ENCODE data around the gene ANXA2R.
"Not testable (repeated sequence)": the region's sequence is repeated elsewhere in the genome, so short reads cannot be mapped to it uniquely, and the experiment has no call there.

The ANXA2R gene

GRCh38 chr5:43027054-43027785 lies 12.9 kb downstream of the ANXA2R start:
- no peak for DNase-seq

- not testable (repeated sequence) for DNase-seq
These were observed 14.8 kb downstream of the ANXA2R start for GRCh38 chr5:43025184-43025950.

- no peak for DNase-seq
These were observed 15.9 kb downstream of the ANXA2R start for GRCh38 chr5:43024217-43024616.

- DNase-seq: no peak
These were observed 19.0 kb downstream of the ANXA2R start for GRCh38 chr5:43021151-43021550.

- DNase-seq: peak; percentile 70
These were observed 19.7 kb downstream of the ANXA2R start for GRCh38 chr5:43020399-43020746.

GRCh38 chr5:43019614-43020398 lies 20.3 kb downstream of the ANXA2R start:
- DNase-seq: peak; percentile 88

GRCh38 chr5:43019291-43019613 lies 20.9 kb downstream of the ANXA2R start:
- no peak for DNase-seq

- peak; percentile 17 for DNase-seq
These were observed 22.7 kb downstream of the ANXA2R start for GRCh38 chr5:43017428-43017815.

GRCh38 chr5:43016217-43016779 lies 23.8 kb downstream of the ANXA2R start:
- DNase-seq: no peak

GRCh38 chr5:43014522-43014921 lies 25.6 kb downstream of the ANXA2R start:
- no peak for DNase-seq

- no peak for DNase-seq
These were observed 29.2 kb downstream of the ANXA2R start for GRCh38 chr5:43010935-43011315.

- peak; percentile 83 for DNase-seq
These were observed 31.6 kb downstream of the ANXA2R start for GRCh38 chr5:43008363-43009153.

- DNase-seq: peak; percentile 72
These were observed 32.2 kb downstream of the ANXA2R start for GRCh38 chr5:43007911-43008362.

- DNase-seq: peak; percentile 78
These were observed 32.7 kb downstream of the ANXA2R start for GRCh38 chr5:43007246-43007910.

- no peak for DNase-seq
These were observed 33.5 kb downstream of the ANXA2R start for GRCh38 chr5:43006424-43007202.

- DNase-seq: no peak
These were observed 35.1 kb downstream of the ANXA2R start for GRCh38 chr5:43005031-43005430.

- DNase-seq: no peak
These were observed 38.4 kb downstream of the ANXA2R start for GRCh38 chr5:43001748-43002147.

- DNase-seq: no peak
These were observed 39.2 kb downstream of the ANXA2R start for GRCh38 chr5:43000914-43001313.

GRCh38 chr5:43000111-43000840 lies 39.8 kb downstream of the ANXA2R start:
- DNase-seq: no peak

- DNase-seq: no peak
These were observed 44.8 kb downstream of the ANXA2R start for GRCh38 chr5:42995360-42995751.

Measured in NCI-H1092 (cell line).